ENCODE results near the gene PPP4C. TPM values are rescaled to one million over a fixed set of nuclear protein-coding genes. Genes with fewer than 3 reads are reported as not detected.

PPP4C gene
- total RNA-seq, 1 experiment from 2014 or later: 116 TPM

DNA sequence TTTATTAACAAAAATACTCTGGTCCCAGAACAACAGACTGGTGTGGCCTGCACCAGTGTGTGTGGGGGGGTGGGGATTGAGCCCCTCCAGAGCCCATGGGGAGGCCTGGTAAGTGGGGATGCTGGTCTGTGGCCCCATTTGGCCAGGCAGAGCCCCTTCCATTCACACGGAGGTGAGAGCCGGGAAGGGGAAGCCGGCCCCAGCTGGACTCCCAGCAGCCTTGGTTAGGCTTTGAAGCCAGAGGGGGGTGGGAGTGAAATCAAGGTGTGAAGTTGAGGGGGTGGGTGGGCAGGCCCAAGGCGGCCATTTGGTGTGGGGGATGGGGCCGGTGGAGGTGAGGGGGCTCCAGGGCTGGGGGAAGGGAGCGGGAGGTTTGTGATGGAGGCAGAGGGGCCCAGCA is 10.0 kb downstream of the PPP4C start:
- no peaks in the 10 kb centered on the region for H3K9me2 ChIP-seq (replicated peaks; ENCODE audit: low read length)
- no peak overlapping the region for H3K4me3 ChIP-seq (ENCODE audit: low read length)
- no peaks in the 10 kb centered on the region for H3K79me2 ChIP-seq (ENCODE audit: low read length)
- H3K4me1 ChIP-seq (ENCODE audit: insufficient read depth, low read length): peaks cover 15% of the 10 kb centered on the region
- no peaks in the 10 kb centered on the region for H3K9me3 ChIP-seq (ENCODE audit: low read length)
- H3K27ac ChIP-seq (ENCODE audit: low read length): no peak overlapping the region
- no peak for ATAC-seq
- H3K36me3 ChIP-seq (ENCODE audit: low read depth, low read length): peaks cover 4% of the 10 kb centered on the region; the same call in 1 of the 2 replicates
- H3F3A ChIP-seq (ENCODE audit: low read length, unreplicated experiment): peaks cover 8% of the 10 kb centered on the region
- POLR2A ChIA-PET (ENCODE audit: unreplicated experiment): no interaction called here
- no peak overlapping the region for H3K9ac ChIP-seq (ENCODE audit: low read length)
- no peaks in the 10 kb centered on the region for H4K20me1 ChIP-seq (ENCODE audit: low read length)
- H2AFZ ChIP-seq (ENCODE audit: low read length): no peak overlapping the region
- TF ChIP-seq EZH2 (IDR thresholded peaks at IDR 0.05; ENCODE audit: low read length, unreplicated experiment) (no peak), EZH2phosphoT487 (IDR thresholded peaks at IDR 0.05; ENCODE audit: borderline replicate concordance, low read length) (no peak)
- TF ChIP-seq, protein P1, sequence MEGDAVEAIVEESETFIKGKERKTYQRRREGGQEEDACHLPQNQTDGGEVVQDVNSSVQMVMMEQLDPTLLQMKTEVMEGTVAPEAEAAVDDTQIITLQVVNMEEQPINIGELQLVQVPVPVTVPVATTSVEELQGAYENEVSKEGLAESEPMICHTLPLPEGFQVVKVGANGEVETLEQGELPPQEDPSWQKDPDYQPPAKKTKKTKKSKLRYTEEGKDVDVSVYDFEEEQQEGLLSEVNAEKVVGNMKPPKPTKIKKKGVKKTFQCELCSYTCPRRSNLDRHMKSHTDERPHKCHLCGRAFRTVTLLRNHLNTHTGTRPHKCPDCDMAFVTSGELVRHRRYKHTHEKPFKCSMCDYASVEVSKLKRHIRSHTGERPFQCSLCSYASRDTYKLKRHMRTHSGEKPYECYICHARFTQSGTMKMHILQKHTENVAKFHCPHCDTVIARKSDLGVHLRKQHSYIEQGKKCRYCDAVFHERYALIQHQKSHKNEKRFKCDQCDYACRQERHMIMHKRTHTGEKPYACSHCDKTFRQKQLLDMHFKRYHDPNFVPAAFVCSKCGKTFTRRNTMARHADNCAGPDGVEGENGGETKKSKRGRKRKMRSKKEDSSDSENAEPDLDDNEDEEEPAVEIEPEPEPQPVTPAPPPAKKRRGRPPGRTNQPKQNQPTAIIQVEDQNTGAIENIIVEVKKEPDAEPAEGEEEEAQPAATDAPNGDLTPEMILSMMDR (conservative IDR thresholded peaks at IDR 0.05; ENCODE audit: low read depth, low read length): no peak
- H3K4me2 ChIP-seq (ENCODE audit: low read length): no peak overlapping the region
- BruUV-seq (replicated peaks): no TSS peak
- DNase-seq: no peak
- no peaks in the 10 kb centered on the region for H3K27me3 ChIP-seq (ENCODE audit: low read length)
- intact Hi-C loops (cut with micrococcal nuclease): no loop called here
- CTCF ChIA-PET: no interaction called here

DNA sequence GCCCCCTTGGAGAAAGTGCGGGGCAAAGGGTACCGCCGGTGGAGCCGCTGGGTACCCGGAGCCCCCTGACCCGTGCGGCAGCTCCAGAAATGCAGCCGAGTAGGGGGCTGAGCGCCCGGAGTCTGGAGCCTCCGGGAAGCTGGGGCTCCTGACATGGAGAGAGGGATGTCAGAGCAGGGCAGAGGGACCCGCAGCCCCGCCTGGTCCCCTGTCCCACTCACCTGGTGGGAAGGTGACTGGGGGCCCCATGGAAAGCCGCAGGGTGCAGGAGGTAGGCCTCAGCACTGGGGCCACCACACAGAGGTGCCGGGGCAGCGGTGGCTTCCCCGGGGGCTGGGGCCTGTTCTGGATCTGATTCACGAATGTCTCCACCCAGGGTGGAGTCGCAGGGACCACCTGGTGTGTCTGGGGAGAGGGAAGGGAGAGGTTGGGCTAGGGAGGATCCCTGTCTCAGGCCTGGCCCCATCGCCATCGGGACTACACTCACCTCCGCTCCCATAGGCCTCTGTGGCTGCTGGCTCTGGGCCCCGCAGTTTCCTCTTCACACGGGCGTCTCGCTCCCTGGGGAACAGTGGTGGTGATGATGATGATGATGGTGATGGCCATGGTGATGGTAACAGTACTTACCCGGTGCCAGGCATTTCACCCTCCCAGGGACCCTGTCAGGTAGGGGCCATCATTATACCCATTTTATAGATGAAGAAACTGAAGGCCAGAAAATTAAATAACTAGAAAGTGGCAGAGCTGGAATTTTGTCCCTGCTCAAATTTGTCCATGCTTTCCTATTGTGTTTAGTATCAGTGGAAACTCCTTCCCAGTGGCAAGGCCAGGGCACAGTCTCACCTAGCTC is 10.7 kb downstream of the PPP4C start:
- Histone ChIP-seq H3K4me3 (ENCODE audit: low read length) (no peak overlapping the region), H3K79me2 (ENCODE audit: low read length) (no peaks in the 10 kb centered on the region), H3K27ac (ENCODE audit: low read length) (no peak overlapping the region), H2AFZ (ENCODE audit: low read length) (no peak overlapping the region), H3K36me3 (ENCODE audit: low read depth, low read length) (no peaks in the 10 kb centered on the region; the same call in 1 of the 2 replicates), H3K4me1 (ENCODE audit: insufficient read depth, low read length) (peaks cover 22% of the 10 kb centered on the region), H4K20me1 (ENCODE audit: low read length) (no peaks in the 10 kb centered on the region), H3K9me3 (ENCODE audit: low read length) (no peaks in the 10 kb centered on the region), H3F3A (ENCODE audit: low read length, unreplicated experiment) (peaks cover 8% of the 10 kb centered on the region), H3K9me2 (replicated peaks; ENCODE audit: low read length) (no peaks in the 10 kb centered on the region), H3K27me3 (ENCODE audit: low read length) (no peaks in the 10 kb centered on the region), H3K9ac (ENCODE audit: low read length) (no peak overlapping the region), H3K4me2 (ENCODE audit: low read length) (no peak overlapping the region)
- no peak for DNase-seq
- POLR2A ChIA-PET (ENCODE audit: unreplicated experiment): interaction anchor here (0.6 kb wide), 1 partner anchor 572 kb away, joined by 5 read pairs; no protein-coding TSS in a partner anchor
- no TSS peak for BruUV-seq (replicated peaks)
- TF ChIP-seq EZH2phosphoT487 (IDR thresholded peaks at IDR 0.05; ENCODE audit: borderline replicate concordance, low read length) (no peak), EZH2 (IDR thresholded peaks at IDR 0.05; ENCODE audit: low read length, unreplicated experiment) (no peak)
- TF ChIP-seq, protein P1 (conservative IDR thresholded peaks at IDR 0.05; ENCODE audit: low read depth, low read length): no peak
- CTCF ChIA-PET: no interaction called here
- intact Hi-C loops (cut with micrococcal nuclease): no loop called here
- no peak for ATAC-seq
